AML-193 (cell line): ENCODE results near the gene PKP3.
"Not testable (repeated sequence)": the region's sequence is repeated elsewhere in the genome, so short reads cannot be mapped to it uniquely, and the experiment has no call there.

Experiments
- DNase-seq, 2 experiments: peaks; one replicate each; lab custom pipeline; 2025; lab: John Stamatoyannopoulos, UW

Gene PKP3

GRCh38 chr11:425301-425700 lies 31.3 kb downstream of the PKP3 start:
- no peak for DNase-seq

GRCh38 chr11:426851-427250 lies 32.8 kb downstream of the PKP3 start:
- no peak for DNase-seq

GRCh38 chr11:428295-428694 lies 34.3 kb downstream of the PKP3 start:
- DNase-seq, result no peak

GRCh38 chr11:429391-429790 lies 35.4 kb downstream of the PKP3 start:
- no peak for DNase-seq

- no peak for DNase-seq
Measured at GRCh38 chr11:429931-430456, 36.0 kb downstream of the PKP3 start.

- no peak for DNase-seq
Measured at GRCh38 chr11:431921-432320, 37.9 kb downstream of the PKP3 start.

- DNase-seq, result no peak
Measured at GRCh38 chr11:432501-433100, 38.6 kb downstream of the PKP3 start.

GRCh38 chr11:433111-433510 lies 39.1 kb downstream of the PKP3 start:
- DNase-seq, result no peak

- DNase-seq, result no peak
Measured at GRCh38 chr11:433641-434040, 39.6 kb downstream of the PKP3 start.

GRCh38 chr11:434496-434895 lies 40.5 kb downstream of the PKP3 start:
- DNase-seq, result no peak

GRCh38 chr11:434999-435740 lies 41.2 kb downstream of the PKP3 start:
- not testable (repeated sequence) for DNase-seq

- no peak for DNase-seq
Measured at GRCh38 chr11:437228-437870, 43.3 kb downstream of the PKP3 start.

GRCh38 chr11:438101-438844 lies 44.3 kb downstream of the PKP3 start:
- DNase-seq, result no peak

GRCh38 chr11:439315-440064 lies 45.5 kb downstream of the PKP3 start:
- no peak for DNase-seq

- DNase-seq, result no peak
Measured at GRCh38 chr11:440065-441042, 46.3 kb downstream of the PKP3 start.

- no peak for DNase-seq
Measured at GRCh38 chr11:441043-441417, 47.0 kb downstream of the PKP3 start.

- DNase-seq, result no peak
Measured at GRCh38 chr11:441418-442274, 47.6 kb downstream of the PKP3 start, which contains the start of gene ANO9. Gene ANO9 (minus strand): TSS chr11:442011. CDS start chr11:441926, 85 bp downstream.

- DNase-seq, result no peak
Measured at GRCh38 chr11:442611-443081, 48.6 kb downstream of the PKP3 start.

- DNase-seq, result no peak
Measured at GRCh38 chr11:443542-444199, 49.7 kb downstream of the PKP3 start.
